GM12801 (cell line): ENCODE measurements around the gene WDTC1.

ENCODE experiments used
- TF ChIP-seq, protein P1 (sequence below): IDR thresholded peaks from one replicate; pipeline ENCODE4 v1.5.1; 2011; ENCODE audit warnings: control low read depth; ENCODE audit not compliant: insufficient read length; ENCODE audit errors: extremely low read depth

Gene WDTC1

DNA sequence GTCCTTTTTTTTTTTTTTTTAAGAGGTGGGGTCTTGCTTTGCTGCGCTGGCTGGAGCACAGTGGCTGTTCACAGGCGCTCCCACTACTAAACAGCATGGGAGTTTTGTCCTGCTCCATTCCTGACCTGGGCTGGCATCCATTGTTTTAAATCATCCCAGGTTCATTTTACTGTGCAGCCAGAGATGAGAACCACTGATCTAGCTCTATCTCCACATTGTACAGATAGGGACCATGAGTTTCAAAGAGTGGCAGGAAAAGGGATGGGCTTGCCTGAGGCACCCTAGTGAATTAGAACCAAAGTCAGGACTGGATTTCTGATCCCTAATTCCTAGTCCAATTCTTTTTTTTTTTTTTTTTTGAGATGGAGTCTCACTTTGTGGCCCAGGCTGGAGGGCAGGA lies 80.3 kb downstream of the WDTC1 start:
- TF ChIP-seq, protein P1, sequence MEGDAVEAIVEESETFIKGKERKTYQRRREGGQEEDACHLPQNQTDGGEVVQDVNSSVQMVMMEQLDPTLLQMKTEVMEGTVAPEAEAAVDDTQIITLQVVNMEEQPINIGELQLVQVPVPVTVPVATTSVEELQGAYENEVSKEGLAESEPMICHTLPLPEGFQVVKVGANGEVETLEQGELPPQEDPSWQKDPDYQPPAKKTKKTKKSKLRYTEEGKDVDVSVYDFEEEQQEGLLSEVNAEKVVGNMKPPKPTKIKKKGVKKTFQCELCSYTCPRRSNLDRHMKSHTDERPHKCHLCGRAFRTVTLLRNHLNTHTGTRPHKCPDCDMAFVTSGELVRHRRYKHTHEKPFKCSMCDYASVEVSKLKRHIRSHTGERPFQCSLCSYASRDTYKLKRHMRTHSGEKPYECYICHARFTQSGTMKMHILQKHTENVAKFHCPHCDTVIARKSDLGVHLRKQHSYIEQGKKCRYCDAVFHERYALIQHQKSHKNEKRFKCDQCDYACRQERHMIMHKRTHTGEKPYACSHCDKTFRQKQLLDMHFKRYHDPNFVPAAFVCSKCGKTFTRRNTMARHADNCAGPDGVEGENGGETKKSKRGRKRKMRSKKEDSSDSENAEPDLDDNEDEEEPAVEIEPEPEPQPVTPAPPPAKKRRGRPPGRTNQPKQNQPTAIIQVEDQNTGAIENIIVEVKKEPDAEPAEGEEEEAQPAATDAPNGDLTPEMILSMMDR: no peak

DNA sequence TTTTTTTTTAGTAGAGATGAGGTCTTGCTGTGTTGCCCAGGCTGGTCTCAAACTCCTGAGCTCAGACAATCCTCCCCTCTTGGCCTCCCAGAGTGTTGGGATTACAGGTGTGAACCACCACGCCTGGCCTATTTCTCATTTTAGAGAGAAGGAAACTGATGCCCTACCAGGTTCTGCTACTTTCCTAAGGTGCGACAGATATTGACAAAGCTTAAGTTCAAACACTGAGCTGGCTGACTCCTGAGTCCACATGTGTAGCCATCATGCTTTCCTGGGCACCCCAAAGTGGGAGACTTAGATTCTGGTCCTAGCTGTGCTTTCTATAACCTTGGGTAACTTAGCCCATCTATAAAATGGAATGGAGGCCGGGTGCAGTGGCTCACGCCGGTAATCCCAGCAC lies 82.4 kb downstream of the WDTC1 start:
- TF ChIP-seq, protein P1: no peak

DNA sequence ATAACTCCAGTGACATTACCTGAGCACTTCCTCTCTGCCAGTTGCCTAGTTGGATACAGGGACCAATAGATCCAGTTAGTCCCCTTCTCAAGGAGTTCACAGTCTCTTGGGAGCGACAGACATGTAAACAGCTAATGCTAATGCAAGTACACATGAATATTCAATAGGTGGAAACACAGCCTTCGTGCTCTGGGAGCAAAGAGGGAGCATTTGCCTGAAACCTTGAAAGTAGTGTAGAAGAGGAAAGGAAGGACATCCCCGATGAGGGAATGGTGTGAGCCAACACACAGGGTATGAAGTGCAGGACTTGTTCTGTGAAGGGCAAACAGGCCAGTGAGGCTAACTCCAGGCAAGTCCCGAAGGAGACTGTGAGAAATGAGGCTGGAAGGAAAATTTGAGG lies 83.7 kb downstream of the WDTC1 start:
- TF ChIP-seq, protein P1: no peak

DNA sequence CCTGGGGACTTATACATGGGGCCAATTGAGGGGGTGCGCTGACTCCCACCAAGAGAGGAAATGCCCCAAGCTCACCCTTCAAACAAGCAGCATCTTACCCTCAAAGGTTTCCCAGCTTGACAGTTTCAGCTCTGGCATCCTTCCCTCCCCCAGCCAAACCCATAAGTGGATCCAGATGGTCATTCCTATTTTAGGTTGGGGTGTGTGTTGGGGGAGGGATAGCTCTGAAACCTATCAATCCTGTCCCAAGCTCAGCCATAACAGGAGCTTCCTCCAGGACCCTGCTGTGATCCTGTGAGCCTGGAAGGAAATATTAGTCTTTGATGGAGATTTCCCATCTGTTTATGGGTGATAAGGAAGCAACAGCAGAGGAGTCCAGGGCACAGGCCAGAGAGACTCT lies 84.2 kb downstream of the WDTC1 start:
- TF ChIP-seq, protein P1: no peak

DNA sequence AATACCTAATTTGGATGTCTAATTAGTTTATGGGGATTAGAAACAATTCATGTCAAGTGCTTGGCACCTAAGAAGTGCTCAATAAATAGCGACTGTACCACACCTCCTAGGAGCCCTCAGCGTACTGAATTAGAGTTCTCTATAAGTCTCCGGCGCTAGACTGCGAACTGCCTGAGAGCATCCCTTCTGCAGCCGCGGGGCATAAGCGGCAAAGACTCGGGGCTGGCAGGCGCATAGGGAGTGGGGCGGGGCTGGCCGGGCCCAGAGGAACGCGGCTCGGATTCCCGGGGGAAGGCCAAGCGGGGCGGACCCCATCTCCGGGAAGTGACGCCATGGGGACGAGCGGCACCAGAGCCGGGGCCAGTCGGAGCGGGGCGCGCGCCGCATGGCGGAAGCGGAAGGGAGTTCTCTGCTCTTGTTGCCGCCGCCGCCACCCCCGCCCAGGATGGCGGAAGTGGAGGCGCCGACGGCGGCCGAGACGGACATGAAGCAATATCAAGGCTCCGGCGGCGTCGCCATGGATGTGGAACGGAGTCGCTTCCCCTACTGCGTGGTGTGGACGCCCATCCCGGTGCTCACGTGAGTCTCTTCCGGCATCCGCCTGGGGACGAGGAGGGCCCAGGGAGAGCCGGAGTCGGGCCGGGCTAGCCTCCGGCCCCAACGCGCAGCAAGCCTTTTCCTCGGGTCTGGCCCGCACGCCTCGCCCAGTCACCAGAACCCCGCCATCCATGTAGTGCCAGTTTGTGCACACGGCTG lies 87.6 kb downstream of the WDTC1 start, which contains the start of gene TMEM222:
TMEM222 (plus strand) TSS at position 351 of the 756 bp plus-strand sequence; CDS start at position 386, 35 bp downstream.
- TF ChIP-seq, protein P1: no peak

DNA sequence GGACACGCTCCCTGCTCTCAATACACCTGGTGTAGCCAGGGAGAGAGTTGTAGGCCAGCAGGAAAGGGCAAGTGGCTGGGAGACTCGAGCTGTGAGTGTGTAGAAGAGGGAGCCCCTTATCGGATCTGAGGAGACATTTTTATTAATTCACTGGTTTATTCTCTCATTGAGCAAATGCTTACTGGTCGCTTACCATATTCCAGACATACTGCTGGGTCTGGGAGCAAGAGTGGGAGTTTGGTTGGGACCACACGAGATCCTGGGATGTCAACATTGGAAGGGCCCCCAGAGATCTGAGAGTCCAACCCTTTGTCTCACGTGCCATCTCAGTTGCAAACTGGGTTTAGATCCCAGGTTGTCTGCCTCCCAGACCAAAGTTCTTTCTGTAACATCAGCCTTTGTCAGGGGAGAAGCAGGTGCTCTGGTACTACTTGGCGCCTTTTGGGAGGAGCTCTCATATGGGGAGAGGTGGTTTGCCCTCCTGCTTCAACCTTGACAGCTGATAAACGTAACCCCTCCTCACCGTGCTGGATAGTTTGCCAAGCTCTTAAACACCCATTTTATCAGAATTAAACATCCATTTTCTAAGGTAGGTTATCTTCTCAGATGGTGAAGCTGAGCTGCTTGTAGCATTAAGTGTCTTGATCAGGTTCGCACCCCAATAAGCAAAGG lies 88.3 kb downstream of the WDTC1 start:
- TF ChIP-seq, protein P1: no peak

DNA sequence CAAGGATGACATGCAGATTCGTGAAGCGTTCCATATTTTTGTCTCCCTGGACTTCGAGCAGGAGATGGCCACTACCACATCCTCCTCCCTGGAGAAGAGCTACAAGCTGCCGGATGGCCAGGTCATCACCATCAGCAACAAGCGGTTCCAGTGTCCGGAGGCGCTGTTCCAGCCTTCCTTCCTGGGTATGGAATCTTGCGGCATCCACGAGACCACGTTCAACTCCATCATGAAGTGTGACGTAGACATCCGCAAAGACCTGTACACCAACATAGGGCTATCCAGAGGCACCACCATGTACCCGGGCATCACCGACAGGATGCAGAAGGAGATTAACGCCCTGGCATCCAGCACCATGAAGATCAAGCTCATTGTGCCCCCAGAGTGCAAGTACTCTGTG lies 90.9 kb downstream of the WDTC1 start:
- TF ChIP-seq, protein P1: no peak
